ENCODE data around the gene PIK3AP1.

GRCh38 chr10:96626795-96627194 is 93.5 kb downstream of the PIK3AP1 start:
- no peak for TF ChIP-seq CTCF (IDR thresholded peaks at IDR 0.05)
- no peak for TF ChIP-seq POLR2AphosphoS5 (IDR thresholded peaks at IDR 0.05)

All from gastroesophageal sphincter (tissue), 3 donors.